GM18868 (cell line): ENCODE results near the gene DGKG.

Experiments
- ATAC-seq: cut with Tn5 transposase; IDR thresholded peaks from one replicate; pipeline ENCODE4 v1.9.1; 2021; ENCODE audit warnings: mild to moderate bottlenecking, moderate library complexity; ENCODE audit not compliant: unreplicated experiment

DGKG gene

DNA sequence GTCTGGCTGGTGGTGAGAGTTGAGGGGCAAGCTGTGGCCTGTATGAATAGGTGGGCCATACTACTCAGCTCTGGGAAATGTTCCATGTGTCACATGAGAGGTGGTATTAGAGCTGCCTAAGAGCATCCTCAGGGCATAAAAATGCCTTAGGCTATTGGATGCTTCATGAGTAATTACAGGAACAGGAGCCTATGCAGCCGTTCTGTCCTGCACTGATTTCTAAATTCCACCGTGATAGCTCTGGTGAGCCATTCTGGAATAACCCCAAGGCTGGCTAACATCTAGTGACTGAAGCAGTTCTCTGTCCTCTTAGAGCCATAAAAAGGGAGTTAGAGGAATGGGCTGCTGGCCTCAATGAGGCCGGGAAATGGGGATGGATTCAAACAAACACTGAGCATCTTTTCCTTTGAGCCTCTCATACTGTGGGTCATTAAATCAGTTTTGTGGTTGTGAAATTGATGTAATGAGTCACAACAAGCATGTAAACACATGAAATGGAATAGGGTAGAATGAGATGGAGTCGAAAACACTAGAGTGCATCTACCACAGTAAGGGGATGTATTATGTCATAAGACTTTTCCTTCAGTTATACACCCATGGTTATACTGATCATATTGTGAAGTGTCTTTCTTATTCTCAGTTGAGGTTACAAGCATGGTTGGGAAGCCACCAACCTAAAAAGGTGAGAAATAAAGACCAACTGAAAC, 41.0 kb downstream of the DGKG start:
- no peak for ATAC-seq

DNA sequence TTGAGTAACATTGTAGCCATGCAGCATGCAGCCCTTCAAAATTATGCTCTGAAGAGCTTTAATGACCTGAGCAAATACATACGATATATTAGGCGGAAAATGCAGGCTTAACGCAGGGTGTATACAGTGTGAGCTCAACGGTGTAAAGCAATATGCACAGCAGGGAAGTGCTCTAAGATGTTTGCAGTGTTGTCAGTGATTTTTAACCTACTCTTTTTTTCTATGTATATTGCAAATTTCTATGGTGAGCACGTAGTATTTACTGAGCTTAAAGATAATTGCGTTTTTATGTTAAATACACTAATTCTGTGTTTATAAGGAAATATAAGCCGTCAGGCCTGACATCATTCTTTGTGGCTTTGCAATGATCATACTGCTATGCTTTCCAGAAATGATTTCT, 42.1 kb downstream of the DGKG start:
- no peak for ATAC-seq

- no peak for ATAC-seq
Observed at GRCh38 chr3:186318135-186318534, 43.9 kb downstream of the DGKG start.

DNA sequence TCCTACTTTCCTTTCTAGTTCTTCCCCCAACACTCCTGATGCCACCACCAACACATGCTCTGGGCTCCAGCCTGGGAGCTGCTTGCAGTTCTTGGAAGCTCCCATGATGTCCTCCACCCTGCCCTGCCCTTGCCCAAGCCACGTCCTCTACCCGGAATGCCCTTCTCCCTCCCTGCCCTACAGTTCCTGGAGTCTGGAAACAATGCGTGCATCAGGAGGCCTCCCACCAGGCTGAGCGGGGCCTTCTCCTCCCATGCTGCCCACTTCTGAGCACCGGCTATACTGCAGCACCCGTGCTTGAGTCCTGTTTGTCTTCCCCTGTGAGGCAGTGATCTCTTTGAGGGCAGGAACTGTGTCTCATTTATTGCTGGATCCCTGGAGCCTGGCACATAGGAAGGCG, 44.6 kb downstream of the DGKG start:
- no peak for ATAC-seq

DNA sequence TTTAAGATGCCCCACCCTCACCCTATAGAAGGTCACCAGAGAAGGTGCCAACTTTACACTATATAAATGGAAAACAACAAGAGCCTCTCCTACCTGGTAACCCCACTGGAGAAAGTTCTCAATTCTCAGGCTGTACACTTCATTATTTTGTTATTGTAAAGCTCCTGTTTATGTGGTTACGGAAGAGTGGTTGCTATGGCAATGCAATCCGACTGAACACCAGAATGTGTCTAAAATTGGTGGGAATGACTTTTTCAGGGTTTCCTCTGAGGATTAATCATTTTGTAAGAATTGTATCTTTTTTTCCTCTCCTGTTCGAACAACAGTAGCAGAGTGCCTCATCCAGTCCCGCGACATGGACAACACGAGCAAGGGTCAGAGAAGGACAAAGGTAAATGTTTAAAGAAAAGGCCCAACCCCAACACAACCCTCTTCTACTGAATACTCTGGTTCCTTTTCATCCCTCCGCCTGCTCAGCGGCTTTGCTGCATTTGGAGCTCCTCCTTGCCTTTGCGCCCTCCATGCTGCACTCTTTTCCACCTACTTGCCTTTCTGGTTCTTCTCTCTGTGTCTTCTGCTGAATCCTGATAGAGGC, 45.3 kb downstream of the DGKG start:
- ATAC-seq: no peak

DNA sequence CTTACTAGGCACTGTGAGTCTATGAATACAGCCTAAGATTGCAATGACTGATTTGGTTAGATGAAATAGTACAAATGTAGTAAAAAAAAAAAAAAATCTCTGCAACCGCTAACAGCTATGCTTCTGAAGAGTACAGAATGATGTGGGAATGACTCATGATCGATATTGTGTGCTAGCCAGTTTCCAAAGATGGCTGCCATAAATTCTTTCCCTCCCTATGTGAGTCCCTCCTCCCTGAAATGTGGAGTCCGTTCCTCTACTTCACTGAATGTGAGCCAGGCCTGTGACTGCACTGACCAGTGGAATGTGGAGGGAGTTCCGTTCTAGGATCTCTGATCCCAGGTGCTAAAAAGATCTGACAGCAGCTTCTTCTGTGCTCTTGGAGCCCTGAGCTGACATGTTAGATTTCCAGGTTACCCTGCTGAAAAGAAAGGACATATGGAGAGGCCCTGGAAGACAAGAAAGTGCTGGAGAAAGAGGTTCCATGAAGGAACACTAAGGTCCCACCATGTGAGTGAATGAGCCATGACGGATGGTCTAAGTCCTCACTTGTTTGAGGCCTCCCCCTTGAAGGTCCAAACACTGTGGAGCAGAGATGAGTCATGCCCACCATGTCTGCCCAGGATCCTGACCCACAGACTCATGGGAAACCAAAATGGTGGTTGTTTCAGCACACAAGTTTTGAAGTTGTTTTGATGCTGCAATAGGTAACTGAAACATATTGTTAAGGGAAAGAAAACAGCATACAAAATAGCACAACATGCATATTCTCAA, 46.3 kb downstream of the DGKG start:
- no peak for ATAC-seq

DNA sequence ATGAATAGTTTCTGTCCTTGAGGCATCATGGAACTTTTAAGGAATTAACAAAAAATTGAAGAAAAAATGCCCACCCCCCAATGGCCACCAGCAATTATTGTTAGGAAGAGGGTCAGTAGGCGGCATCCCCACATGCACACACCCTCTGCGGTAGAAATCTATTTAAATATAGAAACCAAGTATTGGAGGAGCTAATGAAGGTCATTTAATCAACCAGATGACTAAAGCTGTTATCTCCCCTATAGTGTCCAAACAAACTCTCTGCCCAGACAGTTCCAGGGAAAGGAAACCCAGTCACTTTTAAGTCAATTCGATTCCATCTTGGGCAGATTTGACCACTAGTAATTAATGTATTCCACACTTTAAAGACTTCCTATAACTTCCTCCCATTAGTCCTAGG, 47.1 kb downstream of the DGKG start:
- no peak for ATAC-seq

GRCh38 chr3:186311441-186311840, 50.6 kb downstream of the DGKG start:
- ATAC-seq: no peak

DNA sequence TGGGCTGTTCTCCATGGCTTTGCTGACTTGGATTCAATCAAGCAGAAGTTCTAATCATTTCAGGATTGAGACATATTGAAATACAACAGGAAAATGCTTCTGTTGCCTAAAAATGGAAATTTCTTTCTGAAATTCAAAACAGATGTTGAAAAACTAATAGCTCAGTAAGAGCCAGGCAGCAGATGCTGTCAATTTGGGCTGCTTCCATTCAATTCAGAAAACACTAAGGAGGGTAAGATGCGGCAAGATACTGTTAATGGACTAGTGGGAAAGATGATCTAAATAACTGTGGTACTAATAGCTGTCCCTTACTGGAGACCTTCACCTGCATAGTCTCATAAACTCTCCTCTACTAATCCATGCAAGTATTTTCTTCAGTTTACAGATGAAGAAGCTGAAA, 53.5 kb downstream of the DGKG start:
- ATAC-seq: no peak

DNA sequence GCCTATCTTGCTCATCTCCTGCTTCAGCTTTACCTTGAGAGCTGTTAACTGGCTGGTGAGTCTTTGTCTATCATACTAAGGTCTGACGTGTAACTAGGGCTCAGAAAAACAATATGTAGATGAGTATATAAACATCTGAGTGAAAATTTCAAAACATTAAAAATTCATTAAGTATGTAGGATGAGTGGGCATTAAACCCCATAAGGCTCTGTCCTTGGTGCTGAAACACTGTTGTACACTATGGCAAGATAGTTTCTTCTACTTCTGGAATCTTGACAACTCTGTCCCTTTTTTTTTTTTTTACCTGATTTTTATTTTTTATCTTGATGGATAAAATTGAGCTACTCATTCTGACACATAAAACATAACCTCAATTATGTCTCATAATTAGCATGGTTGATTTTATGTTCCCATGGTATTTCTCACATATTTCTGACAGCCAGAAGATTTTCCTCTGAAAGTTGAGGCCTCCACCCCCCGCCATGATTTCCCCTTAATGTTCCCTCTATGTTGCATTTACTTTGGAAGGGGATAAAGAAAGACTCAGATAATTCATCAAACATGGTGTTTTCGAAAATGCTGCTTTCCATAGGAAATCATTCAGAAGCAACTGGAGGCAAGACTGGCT, 54.3 kb downstream of the DGKG start:
- no peak for ATAC-seq

GRCh38 chr3:186305286-186305685, 56.7 kb downstream of the DGKG start:
- no peak for ATAC-seq

- ATAC-seq: no peak
Observed at GRCh38 chr3:186303965-186304364, 58.1 kb downstream of the DGKG start.

DNA sequence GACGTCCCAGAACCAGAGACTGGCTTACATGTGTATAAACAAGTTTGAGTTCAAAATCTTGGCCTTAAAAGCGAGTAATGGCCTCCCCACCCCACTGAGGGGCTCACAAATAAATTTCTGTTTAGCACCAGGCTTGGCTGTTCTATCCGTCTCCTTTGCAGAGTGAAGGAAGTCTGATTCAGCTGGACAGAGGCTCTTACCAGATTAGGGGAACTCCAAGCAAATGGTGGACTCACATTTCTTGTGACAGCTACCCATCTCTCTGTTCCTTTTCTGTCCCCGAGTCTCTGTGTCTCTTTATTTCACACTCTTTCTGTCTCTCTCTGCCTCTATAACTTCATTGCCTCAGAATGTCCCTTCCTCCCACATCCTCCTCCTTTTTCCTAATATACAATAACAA, 62.7 kb downstream of the DGKG start:
- ATAC-seq: no peak

DNA sequence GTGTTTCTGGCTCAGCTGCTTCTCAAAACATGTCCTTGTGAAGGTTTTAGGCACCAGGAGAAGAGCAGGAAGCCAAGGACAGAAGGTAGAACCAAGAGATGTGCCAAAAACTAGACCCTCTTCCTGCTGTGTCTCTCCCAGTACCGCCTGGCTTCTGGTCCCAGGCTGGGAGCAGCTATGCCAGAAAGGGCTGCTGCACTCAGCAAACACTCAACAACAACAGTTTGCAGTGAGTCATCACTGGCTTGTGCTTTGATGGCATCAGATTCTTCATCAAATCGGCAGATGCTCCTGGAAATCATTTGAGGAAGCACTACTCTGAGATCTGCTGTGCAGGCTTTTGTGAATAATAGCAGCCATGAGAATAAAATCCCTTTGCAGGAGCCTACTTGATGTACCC, 63.2 kb downstream of the DGKG start:
- ATAC-seq: no peak

DNA sequence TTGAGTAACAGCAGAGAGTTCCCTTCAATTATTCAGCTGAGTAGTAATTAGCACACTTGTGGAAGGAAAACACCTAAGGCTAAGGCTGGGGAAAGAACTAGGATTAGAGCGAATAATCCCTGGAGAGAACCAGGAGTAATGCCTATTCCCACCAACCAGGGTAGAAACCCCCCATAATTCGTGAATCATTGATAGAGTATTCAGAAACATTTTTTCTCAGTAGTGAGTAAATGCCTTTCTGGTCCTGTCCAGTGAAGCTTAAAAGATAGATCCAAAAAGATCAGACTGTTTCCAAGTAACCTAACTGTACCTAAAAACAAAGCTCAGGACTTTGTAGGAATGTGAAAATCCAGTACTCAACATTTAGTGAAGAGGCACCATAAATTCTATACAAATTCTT, 71.2 kb downstream of the DGKG start:
- no peak for ATAC-seq

- no peak for ATAC-seq
Observed at GRCh38 chr3:186287711-186288110, 74.3 kb downstream of the DGKG start.

DNA sequence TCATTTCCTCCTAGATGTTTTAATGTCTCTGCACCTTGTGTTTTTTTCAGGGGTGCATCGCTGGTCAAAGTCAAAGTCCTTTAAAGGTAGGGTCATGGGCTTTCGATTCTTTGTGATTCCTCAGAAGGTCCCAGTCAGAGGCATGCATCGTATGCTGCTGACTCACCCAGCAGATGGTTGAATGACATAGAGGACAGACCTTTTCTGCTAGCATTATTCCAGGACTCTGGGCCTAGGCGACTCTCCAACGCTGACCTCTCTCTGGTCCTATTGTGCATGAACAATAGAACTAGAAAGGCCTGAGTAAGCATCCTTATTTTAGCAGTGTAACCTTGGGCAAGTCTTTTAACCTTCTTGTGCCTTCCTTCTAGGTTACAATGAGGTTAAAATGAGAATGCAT, 75.9 kb downstream of the DGKG start:
- ATAC-seq: no peak

DNA sequence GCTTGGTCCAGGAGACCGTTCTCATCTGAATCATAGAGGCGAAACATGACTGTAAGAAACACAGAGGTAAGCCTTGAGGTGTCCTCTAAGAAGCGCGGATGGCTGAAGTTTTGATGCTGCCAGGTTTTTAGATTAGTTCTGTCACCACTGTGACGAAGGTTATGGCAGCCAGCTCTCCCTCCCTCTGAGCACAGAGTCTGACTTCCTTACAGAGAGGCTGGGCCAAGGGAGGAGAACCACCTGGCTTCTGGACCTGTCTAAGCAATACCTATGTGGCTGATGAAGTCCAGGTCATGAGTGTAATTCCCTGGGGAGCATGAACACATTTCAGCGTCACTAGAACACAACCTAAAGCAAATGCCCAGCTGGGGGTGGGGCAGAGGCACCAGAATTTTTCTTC, 77.4 kb downstream of the DGKG start:
- ATAC-seq: no peak

DNA sequence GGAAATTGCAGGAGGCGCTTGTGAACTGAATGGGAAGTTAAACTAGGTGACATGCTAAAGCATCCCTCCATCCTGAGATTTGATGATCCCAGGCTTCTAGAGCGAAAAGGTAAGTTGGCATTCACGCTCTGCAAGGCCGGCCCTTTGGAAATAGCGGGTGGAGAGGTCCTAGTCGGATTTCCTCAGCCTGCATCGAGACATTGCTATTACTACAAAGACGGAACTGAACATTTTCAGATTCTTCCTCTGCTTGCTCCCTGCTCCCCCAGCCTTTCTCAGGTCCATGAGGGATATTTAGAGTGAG, 77.7 kb downstream of the DGKG start:
- ATAC-seq: no peak

DNA sequence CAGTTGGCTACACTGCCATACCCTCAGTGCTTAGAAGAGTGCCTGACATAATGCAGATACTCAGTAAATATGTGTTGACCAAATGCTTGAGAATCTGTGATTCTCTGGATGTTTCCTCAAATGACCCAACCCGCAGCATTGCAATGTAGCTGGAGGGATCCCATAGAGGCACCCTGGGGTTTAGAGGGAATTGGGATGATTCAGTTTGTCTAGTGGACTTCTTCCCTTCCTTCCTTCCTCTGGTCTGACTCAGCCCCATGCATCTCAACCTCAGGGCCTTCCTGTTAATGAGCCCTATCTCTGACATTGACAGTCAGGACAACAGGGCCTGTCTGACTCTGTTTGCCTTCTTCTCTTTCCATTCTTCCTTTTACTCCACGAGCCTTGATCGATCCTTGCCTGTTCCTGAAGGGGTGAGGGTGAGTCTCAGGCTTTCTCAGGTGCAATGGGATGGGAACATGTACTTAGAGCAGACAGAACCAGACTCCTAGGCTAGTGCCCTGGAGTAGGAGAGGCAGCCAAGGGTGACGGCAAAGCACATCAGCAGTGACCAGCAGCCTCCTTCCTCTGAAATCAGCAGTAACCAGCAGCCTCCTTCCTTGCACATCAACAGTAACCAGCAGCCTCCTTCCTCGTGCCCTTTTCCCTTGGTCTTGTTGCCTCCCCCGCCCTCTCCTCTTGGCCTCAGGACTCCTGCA, 78.2 kb downstream of the DGKG start:
- ATAC-seq: no peak

DNA sequence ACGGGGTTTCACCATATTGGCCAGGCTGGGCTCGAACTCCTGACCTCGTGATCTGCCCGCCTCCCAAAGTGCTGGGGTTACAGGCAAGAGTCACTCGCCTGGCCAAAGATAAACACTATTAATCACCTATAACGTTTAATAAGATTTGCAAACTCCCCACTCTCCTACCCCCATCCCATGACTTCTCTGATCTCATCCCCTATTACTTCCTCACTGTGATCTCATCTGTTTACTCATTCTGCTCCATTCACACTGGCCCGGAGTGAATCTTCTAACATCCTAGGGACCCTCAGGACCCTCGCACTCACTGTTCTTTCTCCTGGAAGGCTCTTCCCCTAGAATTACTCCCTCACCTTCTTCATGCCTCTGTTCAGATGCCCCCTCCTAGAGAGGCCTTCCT, 78.9 kb downstream of the DGKG start:
- ATAC-seq: no peak
